Adrenal gland (tissue), 12 donors: ENCODE data around the gene CELF2. TPM values are rescaled to one million over a fixed set of nuclear protein-coding genes. Genes with fewer than 3 reads are reported as not detected.

Source experiments
- DNase-seq, 7 donors: peaks; one replicate each; pipeline ENCODE4 v3.0.0-alpha.2; 2019 to 2020
- H3K27ac ChIP-seq, 5 donors: fragments of 200-600 bp; sonication (generic) in 4 of 5; 1 replicate in 3 of 5; 2 replicates in 2 of 5; pipeline versions ENCODE4 v1.5.1 to v1.8.0; 2016 to 2020; ENCODE audit warnings: mild to moderate bottlenecking in 1 of 5
- H3K27me3 ChIP-seq: fragments of 200-600 bp; 2 replicates; pipeline ENCODE4 v1.8.0; 2021
- H3K36me3 ChIP-seq, 2 donors: fragments of 200-600 bp; replicated peaks in 1 of 2; 1 replicate in 1 of 2; 2 replicates in 1 of 2; pipeline versions ENCODE4 v1.5.1 to v1.8.0; 2018 to 2022
- H3K4me1 ChIP-seq, 2 donors: fragments of 200-600 bp; replicated peaks in 1 of 2; 1 replicate in 1 of 2; 2 replicates in 1 of 2; pipeline versions ENCODE4 v1.5.1 to v1.8.0; 2018 to 2021
- H3K4me3 ChIP-seq, 4 donors: fragments of 200-600 bp; sonication (generic) in 3 of 4; one replicate each; pipeline ENCODE4 v1.5.1; 2016 to 2018
- H3K9me3 ChIP-seq, 3 donors: fragments of 200-600 bp; sonication (generic) in 1 of 3; replicated peaks in 1 of 3; 1 replicate in 2 of 3; 2 replicates in 1 of 3; pipeline versions ENCODE4 v1.5.1 to v1.8.0; 2016 to 2021
- CTCF ChIP-seq, 6 experiments: fragments of 450-650 bp in 4 of 6; fragments of 200-600 bp in 2 of 6; sonication (generic) in 1 of 6; IDR thresholded peaks; 1 replicate in 5 of 6; 2 replicates in 1 of 6; pipeline versions ENCODE4 v1.5.1 to v1.8.0; 2016 to 2021; ENCODE audit warnings: antibody characterized with exemption in 6 of 6, mild to moderate bottlenecking in 2 of 6, moderate library complexity in 1 of 6
- POLR2A ChIP-seq, 2 donors: fragments of 450-650 bp; IDR thresholded peaks; one replicate each; pipeline ENCODE4 v1.6.1; 2017; ENCODE audit warnings: antibody characterized with exemption in 2 of 2, mild to moderate bottlenecking in 2 of 2, moderate library complexity in 1 of 2
- WGBS, 4 donors: extraction: QIAGEN DNeasy Blood & Tissue Kit in 2 of 4; methylation state at CpG; one replicate each; pipeline versions ENCODE4 v1.1.5 to v1.1.7; 2013 to 2017; 5-methylcytosine and 5-hydroxymethylcytosine counted together
- intact Hi-C, 2 donors: fragments of 100-400 bp; cut with DNase I; formaldehyde crosslinking; loops; one replicate each; pipeline versions ENCODE4 v1.14.1 to v1.15.0; 2022 to 2023
- polyA plus RNA-seq, 3 donors: library from polyadenylated mRNA; stranded (reverse); fragments of 200-250 nt in 2 of 3; fragments of 350-450 nt in 1 of 3; fragmentation: Illumina TruSeq in 1 of 3; extraction: RNeasy Lipid Tissue Mini Kit (QIAGEN cat#74804) in 1 of 3; gene quantifications; one replicate each; pipeline ENCODE4 v1.2.3, GENCODE V29; 2013 to 2014
- total RNA-seq, 9 donors: library from RNA; depleted of rRNA in 4 of 9; stranded (reverse); fragments of >200 nt in 4 of 9; fragments of 120-200 nt in 1 of 9; fragmentation: NEBNext Ultra II Directional in 1 of 9; extraction: Animal tissue kit (Norgen Biotek cat#: 25700) in 1 of 9; gene quantifications; one replicate each; pipeline versions ENCODE4 v1.1.0 to v1.2.4, GENCODE V29; 2013 to 2023
- donor health status: healthy with polysubstance abuse.
- donor health status: Bipolar disorder and iron deficiency.
- donor health status: DM: yes; HTN: yes; CAD: no.
- donor health status: DM: no; HTN: no; CAD: no.
- donor health status: DM: no; HTN: no; CAD: no.
- donor health status: DM: yes; HTN: yes; CAD: no.

Gene CELF2
- total and polyA plus RNA-seq, 12 donors = 2.7 to 26.0 (median 10.3) TPM

- Histone ChIP-seq H3K27me3 (no peaks in the 10 kb centered on the region), H3K4me1 (no peaks in the 10 kb centered on the region), H3K4me3 (no peak overlapping the region), H3K9me3 (no peaks in the 10 kb centered on the region), H3K27ac (no peak overlapping the region), H3K36me3 (no peaks in the 10 kb centered on the region)
- no peak for TF ChIP-seq POLR2A (IDR thresholded peaks at IDR 0.05)
- TF ChIP-seq CTCF (IDR thresholded peaks at IDR 0.05) = no peak
- no peak for DNase-seq
- 70 to 76% (median 73%) methylated on average over 3 of the region's 3 CpGs for WGBS, 4 donors
- intact Hi-C loops = no loop called here
These were observed 62.9 kb downstream of the CELF2 start for GRCh38 chr10:11080564-11080984.

GRCh38 chr10:11081408-11081807 is 63.7 kb downstream of the CELF2 start:
- TF ChIP-seq CTCF (IDR thresholded peaks at IDR 0.05) (no peak), POLR2A (IDR thresholded peaks at IDR 0.05) (no peak)
- intact Hi-C loops = no loop called here
- DNase-seq = no peak
- Histone ChIP-seq H3K27ac (no peak overlapping the region), H3K36me3 (no peaks in the 10 kb centered on the region), H3K9me3 (no peaks in the 10 kb centered on the region), H3K27me3 (no peaks in the 10 kb centered on the region), H3K4me1 (no peaks in the 10 kb centered on the region), H3K4me3 (no peak overlapping the region)
- 41 to 65% (median 58%) methylated on average over 3 of the region's 3 CpGs for WGBS, 4 donors

- Histone ChIP-seq H3K9me3 (no peaks in the 10 kb centered on the region), H3K27me3 (no peaks in the 10 kb centered on the region), H3K4me3 (no peak overlapping the region), H3K27ac (no peak overlapping the region), H3K4me1 (no peaks in the 10 kb centered on the region), H3K36me3 (no peaks in the 10 kb centered on the region)
- no peak for TF ChIP-seq CTCF (IDR thresholded peaks at IDR 0.05)
- TF ChIP-seq POLR2A (IDR thresholded peaks at IDR 0.05) = no peak
- no peak for DNase-seq
- intact Hi-C loops = no loop called here
- WGBS, 4 donors = 0 to 50% (median 17%) methylated on average over 1 of the region's 1 CpG
These were observed 64.9 kb downstream of the CELF2 start for GRCh38 chr10:11082526-11082925.

GRCh38 chr10:11083051-11083450 is 65.4 kb downstream of the CELF2 start:
- 79 to 94% (median 85%) methylated on average over 6 of the region's 6 CpGs for WGBS, 4 donors
- Histone ChIP-seq H3K4me3 (no peak overlapping the region), H3K36me3 (no peaks in the 10 kb centered on the region), H3K4me1 (no peaks in the 10 kb centered on the region), H3K27me3 (no peaks in the 10 kb centered on the region), H3K27ac (no peak overlapping the region), H3K9me3 (no peaks in the 10 kb centered on the region)
- DNase-seq = no peak
- TF ChIP-seq POLR2A (IDR thresholded peaks at IDR 0.05) (no peak), CTCF (IDR thresholded peaks at IDR 0.05) (no peak)
- intact Hi-C loops = no loop called here
